ENCODE results near the gene PSMD6.

DNA sequence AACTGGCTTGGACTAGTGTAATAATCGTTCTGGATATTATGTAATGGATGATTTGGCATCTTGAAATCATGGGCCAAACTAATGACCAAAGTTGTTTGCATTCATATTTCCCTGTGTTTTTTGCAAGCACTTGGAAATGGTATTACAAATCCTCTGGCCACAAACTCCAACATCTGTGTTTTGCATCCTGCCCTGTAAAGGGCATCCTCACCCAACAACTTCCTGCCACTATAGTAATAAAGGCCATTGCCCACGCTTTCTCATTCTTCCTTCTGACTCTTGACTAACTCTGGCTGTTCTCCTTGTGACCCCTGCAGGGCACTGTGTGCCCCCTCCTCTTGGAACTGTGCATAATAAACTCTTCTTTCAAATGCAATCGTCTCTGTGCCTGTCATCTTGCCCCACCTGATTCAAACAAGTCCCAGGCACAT lies 25.4 kb upstream of the PSMD6 start:
- TF ChIP-seq RAD21 (conservative IDR thresholded peaks at IDR 0.05) (no peak), POLR2AphosphoS5 (IDR thresholded peaks at IDR 0.05) (no peak), SMC3 (conservative IDR thresholded peaks at IDR 0.05; ENCODE audit: poor library complexity) (no peak), EZH2 (IDR thresholded peaks at IDR 0.05; ENCODE audit: borderline replicate concordance, insufficient read depth, low read length, poor library complexity, severe bottlenecking) (no peak)
- TF ChIP-seq, protein P1, sequence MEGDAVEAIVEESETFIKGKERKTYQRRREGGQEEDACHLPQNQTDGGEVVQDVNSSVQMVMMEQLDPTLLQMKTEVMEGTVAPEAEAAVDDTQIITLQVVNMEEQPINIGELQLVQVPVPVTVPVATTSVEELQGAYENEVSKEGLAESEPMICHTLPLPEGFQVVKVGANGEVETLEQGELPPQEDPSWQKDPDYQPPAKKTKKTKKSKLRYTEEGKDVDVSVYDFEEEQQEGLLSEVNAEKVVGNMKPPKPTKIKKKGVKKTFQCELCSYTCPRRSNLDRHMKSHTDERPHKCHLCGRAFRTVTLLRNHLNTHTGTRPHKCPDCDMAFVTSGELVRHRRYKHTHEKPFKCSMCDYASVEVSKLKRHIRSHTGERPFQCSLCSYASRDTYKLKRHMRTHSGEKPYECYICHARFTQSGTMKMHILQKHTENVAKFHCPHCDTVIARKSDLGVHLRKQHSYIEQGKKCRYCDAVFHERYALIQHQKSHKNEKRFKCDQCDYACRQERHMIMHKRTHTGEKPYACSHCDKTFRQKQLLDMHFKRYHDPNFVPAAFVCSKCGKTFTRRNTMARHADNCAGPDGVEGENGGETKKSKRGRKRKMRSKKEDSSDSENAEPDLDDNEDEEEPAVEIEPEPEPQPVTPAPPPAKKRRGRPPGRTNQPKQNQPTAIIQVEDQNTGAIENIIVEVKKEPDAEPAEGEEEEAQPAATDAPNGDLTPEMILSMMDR (IDR thresholded peaks at IDR 0.05; ENCODE audit: poor library complexity, severe bottlenecking): no peak

Data from neural cell (in vitro differentiated cells).